ENCODE data around the gene FGF14. TPM values are rescaled to one million over a fixed set of nuclear protein-coding genes. Genes with fewer than 3 reads are reported as not detected.

FGF14 gene
- polyA plus RNA-seq, 1 donor (not counting 4 experiments of a cell fraction or from before 2014, with no cell fraction given): 0.09 TPM

GRCh38 chr13:101738336-101738735, 663.5 kb downstream of the FGF14 start:
- no peak overlapping the region for H3K4me2 ChIP-seq (ENCODE audit: control insufficient read depth, extremely low read depth, insufficient read depth, low read depth, low read length)
- H3K9ac ChIP-seq (ENCODE audit: control insufficient read depth, extremely low read depth, insufficient read depth, low read length): no peak overlapping the region
- no peak overlapping the region for H3K27ac ChIP-seq (ENCODE audit: control insufficient read depth, insufficient read depth, low read length)
- no peaks in the 10 kb centered on the region for H3K9me3 ChIP-seq (ENCODE audit: control insufficient read depth, low read depth, low read length)
- dilution Hi-C loops (cut with MboI; ENCODE audit: extremely low pct_ligation_motif_present, low sequenced_read_pairs): no loop called here
- H3K36me3 ChIP-seq (ENCODE audit: control insufficient read depth in 2 of 2, extremely low read depth in 1 of 2, insufficient read depth in 2 of 2, low read length in 2 of 2): no peaks in the 10 kb centered on the region
- TF ChIP-seq, protein P1, sequence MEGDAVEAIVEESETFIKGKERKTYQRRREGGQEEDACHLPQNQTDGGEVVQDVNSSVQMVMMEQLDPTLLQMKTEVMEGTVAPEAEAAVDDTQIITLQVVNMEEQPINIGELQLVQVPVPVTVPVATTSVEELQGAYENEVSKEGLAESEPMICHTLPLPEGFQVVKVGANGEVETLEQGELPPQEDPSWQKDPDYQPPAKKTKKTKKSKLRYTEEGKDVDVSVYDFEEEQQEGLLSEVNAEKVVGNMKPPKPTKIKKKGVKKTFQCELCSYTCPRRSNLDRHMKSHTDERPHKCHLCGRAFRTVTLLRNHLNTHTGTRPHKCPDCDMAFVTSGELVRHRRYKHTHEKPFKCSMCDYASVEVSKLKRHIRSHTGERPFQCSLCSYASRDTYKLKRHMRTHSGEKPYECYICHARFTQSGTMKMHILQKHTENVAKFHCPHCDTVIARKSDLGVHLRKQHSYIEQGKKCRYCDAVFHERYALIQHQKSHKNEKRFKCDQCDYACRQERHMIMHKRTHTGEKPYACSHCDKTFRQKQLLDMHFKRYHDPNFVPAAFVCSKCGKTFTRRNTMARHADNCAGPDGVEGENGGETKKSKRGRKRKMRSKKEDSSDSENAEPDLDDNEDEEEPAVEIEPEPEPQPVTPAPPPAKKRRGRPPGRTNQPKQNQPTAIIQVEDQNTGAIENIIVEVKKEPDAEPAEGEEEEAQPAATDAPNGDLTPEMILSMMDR (optimal IDR thresholded peaks at IDR 0.05 in 1 of 3, IDR thresholded peaks at IDR 0.05 in 1 of 3, conservative IDR thresholded peaks at IDR 0.05 in 1 of 3; ENCODE audit: extremely low read depth in 1 of 3, insufficient read depth in 2 of 3, low read length in 3 of 3): no peak
- no peak for TF ChIP-seq EZH2 (IDR thresholded peaks at IDR 0.05; ENCODE audit: low read length)
- no peak overlapping the region for H3K4me3 ChIP-seq (ENCODE audit: control insufficient read depth in 2 of 3, extremely low read depth in 1 of 3, insufficient read depth in 2 of 3, low read depth in 1 of 3, low read length in 3 of 3)
- no peaks in the 10 kb centered on the region for H3K4me1 ChIP-seq (ENCODE audit: control insufficient read depth, extremely low read depth, insufficient read depth, low read length)
- no peak overlapping the region for H2AFZ ChIP-seq (ENCODE audit: control insufficient read depth, low read length)
- FAIRE-seq (no peak), DNase-seq (ENCODE audit: low read depth, low spot score) (no peak)
- no peaks in the 10 kb centered on the region for H3K27me3 ChIP-seq (ENCODE audit: control insufficient read depth, extremely low read depth, insufficient read depth, low read length)
- no peaks in the 10 kb centered on the region for H4K20me1 ChIP-seq (ENCODE audit: control insufficient read depth, extremely low read depth, insufficient read depth, low read length)
- no peaks in the 10 kb centered on the region for H3K79me2 ChIP-seq (ENCODE audit: control insufficient read depth, insufficient read depth, low read length)
- H3K9me1 ChIP-seq (ENCODE audit: control insufficient read depth, extremely low read depth, insufficient read depth, low read length): no peaks in the 10 kb centered on the region

DNA sequence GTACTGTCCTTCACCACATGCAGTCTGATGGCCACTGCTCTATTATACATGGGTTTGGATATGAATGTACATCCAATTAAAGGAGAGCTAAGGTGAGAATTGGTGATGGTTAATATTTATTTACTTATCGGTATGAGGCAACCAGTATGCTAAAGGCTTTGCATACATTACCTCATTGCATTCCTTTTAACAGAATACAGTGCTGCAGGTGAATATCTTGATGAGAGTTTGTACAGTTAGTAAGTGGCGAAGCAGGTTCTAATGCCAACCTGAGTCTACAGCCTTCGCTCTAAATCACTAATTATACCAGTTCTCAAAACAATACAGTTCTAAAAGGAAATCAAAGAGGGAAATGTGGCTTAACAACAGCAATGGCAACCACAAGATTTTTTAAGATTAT, 665.3 kb downstream of the FGF14 start:
- Histone ChIP-seq H2AFZ (ENCODE audit: control insufficient read depth, low read length) (no peak overlapping the region), H3K9ac (ENCODE audit: control insufficient read depth, extremely low read depth, insufficient read depth, low read length) (no peak overlapping the region), H3K4me2 (ENCODE audit: control insufficient read depth, extremely low read depth, insufficient read depth, low read depth, low read length) (no peak overlapping the region), H3K4me3 (ENCODE audit: control insufficient read depth in 2 of 3, extremely low read depth in 1 of 3, insufficient read depth in 2 of 3, low read depth in 1 of 3, low read length in 3 of 3) (no peak overlapping the region), H3K9me1 (ENCODE audit: control insufficient read depth, extremely low read depth, insufficient read depth, low read length) (no peaks in the 10 kb centered on the region), H3K79me2 (ENCODE audit: control insufficient read depth, insufficient read depth, low read length) (no peaks in the 10 kb centered on the region), H3K27me3 (ENCODE audit: control insufficient read depth, extremely low read depth, insufficient read depth, low read length) (no peaks in the 10 kb centered on the region), H4K20me1 (ENCODE audit: control insufficient read depth, extremely low read depth, insufficient read depth, low read length) (no peaks in the 10 kb centered on the region), H3K4me1 (ENCODE audit: control insufficient read depth, extremely low read depth, insufficient read depth, low read length) (no peaks in the 10 kb centered on the region), H3K9me3 (ENCODE audit: control insufficient read depth, low read depth, low read length) (no peaks in the 10 kb centered on the region), H3K27ac (ENCODE audit: control insufficient read depth, insufficient read depth, low read length) (no peak overlapping the region), H3K36me3 (ENCODE audit: control insufficient read depth in 2 of 2, extremely low read depth in 1 of 2, insufficient read depth in 2 of 2, low read length in 2 of 2) (no peaks in the 10 kb centered on the region)
- FAIRE-seq (no peak), DNase-seq (ENCODE audit: low read depth, low spot score) (no peak)
- TF ChIP-seq EZH2 (IDR thresholded peaks at IDR 0.05; ENCODE audit: low read length): no peak
- TF ChIP-seq, protein P1 (optimal IDR thresholded peaks at IDR 0.05 in 1 of 3, IDR thresholded peaks at IDR 0.05 in 1 of 3, conservative IDR thresholded peaks at IDR 0.05 in 1 of 3; ENCODE audit: extremely low read depth in 1 of 3, insufficient read depth in 2 of 3, low read length in 3 of 3): no peak
- dilution Hi-C loops (cut with MboI; ENCODE audit: extremely low pct_ligation_motif_present, low sequenced_read_pairs): no loop called here

All from keratinocyte (primary cell).